GM19043 (cell line): ENCODE data around the gene KCNN1.
A peak's percentile ranks its signal among the peaks of the same experiment; 100 is the strongest.
"Not testable (repeated sequence)": the region's sequence is repeated elsewhere in the genome, so short reads cannot be mapped to it uniquely, and the experiment has no call there.

Source experiments
- ATAC-seq: cut with Tn5 transposase; IDR thresholded peaks from one replicate; pipeline ENCODE4 v1.9.1; 2021; ENCODE audit warnings: low read depth; ENCODE audit not compliant: unreplicated experiment

Gene KCNN1

GRCh38 chr19:18021121-18021755 is 54.3 kb downstream of the KCNN1 start:
- ATAC-seq = no peak

GRCh38 chr19:18023622-18024251 is 56.8 kb downstream of the KCNN1 start:
- no peak for ATAC-seq

GRCh38 chr19:18027151-18027550 is 60.2 kb downstream of the KCNN1 start:
- ATAC-seq = no peak

GRCh38 chr19:18029617-18030338 is 62.9 kb downstream of the KCNN1 start:
- no peak for ATAC-seq

- not testable (repeated sequence) for ATAC-seq
Observed at GRCh38 chr19:18031401-18031800, 64.5 kb downstream of the KCNN1 start.

GRCh38 chr19:18032102-18032501 is 65.2 kb downstream of the KCNN1 start:
- ATAC-seq = not testable (repeated sequence)

- no peak for ATAC-seq
Observed at GRCh38 chr19:18041054-18041453, 74.1 kb downstream of the KCNN1 start.

- ATAC-seq = no peak
Observed at GRCh38 chr19:18043676-18044075, 76.8 kb downstream of the KCNN1 start.

GRCh38 chr19:18044825-18045304 is 78.0 kb downstream of the KCNN1 start:
- ATAC-seq = peak; percentile 82

- no peak for ATAC-seq
Observed at GRCh38 chr19:18045307-18046050, 78.6 kb downstream of the KCNN1 start.

GRCh38 chr19:18046059-18046718 is 79.3 kb downstream of the KCNN1 start:
- ATAC-seq = no peak

GRCh38 chr19:18049385-18049784 is 82.5 kb downstream of the KCNN1 start:
- no peak for ATAC-seq
